Gastroesophageal sphincter (tissue), 4 donors: Measurements from ENCODE around the gene TAGLN2. TPM values are rescaled to one million over a fixed set of nuclear protein-coding genes. Genes with fewer than 3 reads are reported as not detected.

ENCODE experiments used
- ATAC-seq: fragments of 150-250 bp; one replicate; pipeline ENCODE4 v1.9.1; 2016; ENCODE audit warnings: mild to moderate bottlenecking, moderate library complexity
- H3K27ac ChIP-seq, 4 donors: fragments of 200-600 bp; sonication (generic) in 3 of 4; 1 replicate in 3 of 4; 2 replicates in 1 of 4; pipeline ENCODE4 v1.5.1; 2016 to 2019
- H3K27me3 ChIP-seq: fragments of 200-600 bp; sonication (generic); one replicate; pipeline ENCODE4 v1.5.1; 2019
- H3K36me3 ChIP-seq, 2 donors: fragments of 200-600 bp; sonication (generic); one replicate each; pipeline ENCODE4 v1.5.1; 2019; ENCODE audit warnings: control low read depth in 1 of 2
- H3K4me1 ChIP-seq, 3 donors: fragments of 200-600 bp; sonication (generic); 1 replicate in 2 of 3; 2 replicates in 1 of 3; pipeline ENCODE4 v1.5.1; 2016 to 2019; ENCODE audit warnings: control low read depth in 2 of 3
- H3K4me3 ChIP-seq, 2 donors: fragments of 200-600 bp; sonication (generic); one replicate each; pipeline ENCODE4 v1.5.1; 2019; ENCODE audit warnings: mild to moderate bottlenecking in 1 of 2, moderate library complexity in 1 of 2
- H3K9me3 ChIP-seq, 3 donors: fragments of 200-600 bp; sonication (generic); one replicate each; pipeline ENCODE4 v1.5.1; 2017 to 2019; ENCODE audit warnings: control low read depth in 2 of 3
- EP300 ChIP-seq: sonication (generic); formaldehyde crosslinking; IDR thresholded peaks from one replicate; pipeline ENCODE4 v1.6.1; 2017; ENCODE audit warnings: antibody characterized with exemption, mild to moderate bottlenecking
- POLR2A ChIP-seq, 2 donors: fragments of 450-650 bp; IDR thresholded peaks; one replicate each; pipeline ENCODE4 v1.6.1; 2017; ENCODE audit warnings: antibody characterized with exemption in 2 of 2, mild to moderate bottlenecking in 2 of 2, moderate library complexity in 1 of 2
- POLR2AphosphoS5 ChIP-seq: sonication (generic); formaldehyde crosslinking; IDR thresholded peaks from one replicate; pipeline ENCODE4 v1.6.1; 2017; ENCODE audit warnings: antibody characterized with exemption
- WGBS, 2 donors: methylation state at CpG; one replicate each; pipeline ENCODE4 v1.1.5; 2018; ENCODE audit warnings: low coverage in 1 of 2; 5-methylcytosine and 5-hydroxymethylcytosine counted together
- total RNA-seq, 4 donors: library from RNA; depleted of rRNA; stranded (reverse); fragments of >200 nt; gene quantifications; one replicate each; pipeline ENCODE4 v1.1.0, GENCODE V29; 2016
- TF ChIP-seq, protein P1 (sequence below), 4 experiments: fragments of 200-600 bp in 2 of 4; fragments of 450-650 bp in 2 of 4; sonication (generic) in 1 of 4; IDR thresholded peaks; one replicate each; pipeline ENCODE4 v1.5.1; 2017 to 2019; ENCODE audit warnings: antibody characterized with exemption in 4 of 4, mild to moderate bottlenecking in 2 of 4, moderate library complexity in 2 of 4

Gene TAGLN2
- total RNA-seq, 4 donors from 2014 or later = 75.3 to 239 (median 217) TPM

DNA sequence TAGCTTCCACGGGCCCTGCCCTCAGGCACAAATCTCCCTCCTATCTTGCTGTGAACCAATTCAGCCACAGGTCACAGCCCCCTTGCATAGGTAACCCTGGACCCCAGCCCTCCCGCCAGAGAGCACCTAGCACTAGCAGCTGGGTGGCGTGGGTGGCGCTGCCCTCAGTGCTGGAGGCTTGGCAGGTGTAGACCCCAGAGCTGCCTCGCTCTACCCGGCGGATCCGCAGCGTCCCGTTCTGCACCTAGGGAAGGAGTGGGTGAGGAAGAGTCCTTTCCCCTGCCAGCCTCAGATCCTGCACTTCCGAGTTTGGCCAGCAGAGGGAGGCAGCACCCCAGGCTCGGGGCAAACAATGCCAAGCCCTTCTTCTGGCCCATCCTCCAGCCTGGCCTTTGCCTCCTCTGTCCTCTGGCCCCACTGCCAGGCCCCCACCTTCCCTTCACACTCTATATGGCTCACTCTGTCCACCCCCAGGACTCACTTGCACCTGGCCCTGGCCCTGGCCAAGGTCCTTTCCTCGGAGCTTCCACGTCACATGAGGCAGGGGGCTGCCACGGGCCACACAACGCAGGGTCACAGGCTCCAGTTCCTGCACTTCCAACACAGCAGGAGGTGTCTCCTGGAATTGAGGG is 11.1 kb upstream of the TAGLN2 start:
- WGBS, 2 donors = 5 to 26% methylated on average over 4 to 9 of the region's 16 CpGs
- H3K27me3 ChIP-seq = peaks cover 44% of the 10 kb centered on the region
- no peaks in the 10 kb centered on the region for H3K9me3 ChIP-seq
- TF ChIP-seq, protein P1, sequence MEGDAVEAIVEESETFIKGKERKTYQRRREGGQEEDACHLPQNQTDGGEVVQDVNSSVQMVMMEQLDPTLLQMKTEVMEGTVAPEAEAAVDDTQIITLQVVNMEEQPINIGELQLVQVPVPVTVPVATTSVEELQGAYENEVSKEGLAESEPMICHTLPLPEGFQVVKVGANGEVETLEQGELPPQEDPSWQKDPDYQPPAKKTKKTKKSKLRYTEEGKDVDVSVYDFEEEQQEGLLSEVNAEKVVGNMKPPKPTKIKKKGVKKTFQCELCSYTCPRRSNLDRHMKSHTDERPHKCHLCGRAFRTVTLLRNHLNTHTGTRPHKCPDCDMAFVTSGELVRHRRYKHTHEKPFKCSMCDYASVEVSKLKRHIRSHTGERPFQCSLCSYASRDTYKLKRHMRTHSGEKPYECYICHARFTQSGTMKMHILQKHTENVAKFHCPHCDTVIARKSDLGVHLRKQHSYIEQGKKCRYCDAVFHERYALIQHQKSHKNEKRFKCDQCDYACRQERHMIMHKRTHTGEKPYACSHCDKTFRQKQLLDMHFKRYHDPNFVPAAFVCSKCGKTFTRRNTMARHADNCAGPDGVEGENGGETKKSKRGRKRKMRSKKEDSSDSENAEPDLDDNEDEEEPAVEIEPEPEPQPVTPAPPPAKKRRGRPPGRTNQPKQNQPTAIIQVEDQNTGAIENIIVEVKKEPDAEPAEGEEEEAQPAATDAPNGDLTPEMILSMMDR (IDR thresholded peaks at IDR 0.05) = peak in 3 of 4 experiments; percentile 96 to 98 (median 98)
- no peak for TF ChIP-seq POLR2AphosphoS5
- peaks cover 0 to 12% (median 3%) of the 10 kb centered on the region in 3 donors for H3K4me1 ChIP-seq
- H3K4me3 ChIP-seq = no peak overlapping the region
- no peak overlapping the region for H3K27ac ChIP-seq
- peak; percentile 63 for ATAC-seq
- no peaks in the 10 kb centered on the region for H3K36me3 ChIP-seq

DNA sequence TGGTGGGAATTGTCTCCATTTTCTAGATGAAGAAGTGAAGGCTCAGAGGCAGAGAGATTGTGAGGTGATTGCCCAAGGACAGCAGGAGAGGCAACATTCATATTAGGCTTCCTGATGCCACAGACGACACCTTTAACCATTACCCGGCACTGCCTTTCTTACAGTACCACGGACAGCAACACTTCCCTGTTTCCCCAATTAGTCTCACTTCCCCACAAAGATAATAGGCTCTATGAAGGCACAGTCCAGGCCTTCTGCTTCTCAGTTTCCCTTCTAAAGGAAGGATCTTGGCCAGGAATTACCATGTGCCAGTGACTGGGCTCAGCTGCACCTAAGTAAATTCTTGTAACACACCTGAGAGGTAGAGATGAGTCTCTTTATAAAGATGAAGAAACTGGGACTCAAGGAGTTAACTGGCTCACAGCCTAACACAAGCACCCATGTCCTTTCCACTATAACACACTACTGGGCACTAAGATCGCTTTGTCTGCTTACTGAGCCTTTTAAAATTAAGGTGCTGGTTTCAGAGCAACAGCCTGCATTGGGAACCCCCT is 10.5 kb upstream of the TAGLN2 start:
- no peaks in the 10 kb centered on the region for H3K9me3 ChIP-seq
- ATAC-seq = no peak
- no peak for TF ChIP-seq EP300
- no peak for TF ChIP-seq POLR2AphosphoS5
- no peak for TF ChIP-seq POLR2A (IDR thresholded peaks at IDR 0.05)
- TF ChIP-seq, protein P1 (IDR thresholded peaks at IDR 0.05) = no peak

DNA sequence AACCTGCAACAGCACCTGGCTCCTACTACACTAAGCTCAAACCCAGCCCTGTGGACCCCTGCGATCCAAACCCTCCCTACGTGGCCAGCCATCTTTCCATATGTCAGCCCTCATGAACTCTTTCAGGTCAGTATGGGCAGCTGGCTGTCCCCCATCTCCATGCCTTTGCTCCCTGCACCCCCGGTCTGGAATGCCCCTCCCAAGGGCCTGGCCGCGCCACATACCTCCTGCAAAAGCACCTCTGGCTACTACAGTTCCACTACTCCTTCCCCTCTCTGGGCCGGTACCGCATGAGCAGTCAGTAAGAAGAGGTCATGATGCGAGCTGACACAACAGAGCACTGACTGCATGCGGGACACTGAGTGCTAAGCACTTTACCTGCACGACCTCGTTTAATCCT is 10.0 kb upstream of the TAGLN2 start:
- Histone ChIP-seq H3K36me3 (no peaks in the 10 kb centered on the region), H3K4me3 (no peak overlapping the region), H3K27ac (no peak overlapping the region), H3K9me3 (no peaks in the 10 kb centered on the region), H3K27me3 (peaks cover 38% of the 10 kb centered on the region), H3K4me1 (peaks cover 0 to 12% (median 3%) of the 10 kb centered on the region in 3 donors)
- 81 to 90% methylated on average over 2 to 11 of the region's 11 CpGs for WGBS, 2 donors
- ATAC-seq = no peak
- TF ChIP-seq, protein P1 (IDR thresholded peaks at IDR 0.05) = no peak
- TF ChIP-seq POLR2AphosphoS5 (no peak), EP300 (no peak), POLR2A (IDR thresholded peaks at IDR 0.05) (no peak)

More for the DNA sequence above, 10.5 kb upstream of the TAGLN2 start:
- peaks cover 43% of the 10 kb centered on the region for H3K27me3 ChIP-seq
- H3K27ac ChIP-seq = no peak overlapping the region
- H3K36me3 ChIP-seq = no peaks in the 10 kb centered on the region
- no peak overlapping the region for H3K4me3 ChIP-seq
- 68 to 81% methylated on average over 3 to 4 of the region's 4 CpGs for WGBS, 2 donors
- peaks cover 0 to 12% (median 3%) of the 10 kb centered on the region in 3 donors for H3K4me1 ChIP-seq

DNA sequence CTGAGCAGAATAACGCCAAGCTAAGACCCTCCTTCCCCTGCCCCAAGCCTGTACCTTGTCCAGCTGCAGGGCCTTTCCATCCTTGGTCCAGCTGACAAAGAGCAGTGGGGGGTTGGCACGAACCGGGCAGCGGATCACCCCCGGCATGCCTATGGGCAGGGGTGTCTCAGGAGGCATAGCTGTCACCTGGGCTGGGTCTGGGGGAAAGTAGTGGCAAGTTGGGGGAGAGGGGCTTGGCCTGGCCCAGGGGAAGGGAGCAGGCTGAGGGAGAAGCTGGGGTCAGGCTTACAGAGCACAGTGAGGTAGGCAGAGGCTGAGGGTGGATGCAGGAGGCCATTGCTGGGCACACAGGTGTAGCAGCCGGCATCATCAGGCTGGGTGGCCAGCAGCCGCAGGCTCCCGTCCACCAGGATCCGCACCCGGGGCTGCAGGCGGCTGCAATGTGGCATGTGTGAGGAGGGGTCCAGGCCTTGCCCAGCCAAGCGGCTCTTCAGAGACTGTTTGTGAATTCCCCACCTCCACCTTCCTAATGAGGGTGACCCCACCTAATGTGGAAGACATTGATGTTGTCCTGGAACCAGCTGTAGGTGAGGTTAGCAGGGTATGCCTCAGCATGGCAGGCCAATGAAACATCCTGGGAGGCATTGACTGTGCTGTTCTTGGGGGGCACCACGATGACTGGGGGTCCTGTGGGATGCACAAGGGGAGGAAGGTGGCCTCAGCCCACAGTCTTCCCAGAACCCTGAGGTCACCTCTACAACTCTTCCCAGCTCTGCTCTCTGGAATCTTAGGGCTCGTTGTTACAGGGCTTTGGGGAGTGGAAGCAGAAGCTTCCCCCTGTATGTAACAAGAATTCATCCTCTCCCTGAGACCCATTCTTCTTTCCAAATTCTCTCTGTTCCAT is 9.1 kb upstream of the TAGLN2 start:
- no peaks in the 10 kb centered on the region for H3K36me3 ChIP-seq
- H3K4me1 ChIP-seq = peaks cover 0 to 12% (median 3%) of the 10 kb centered on the region in 3 donors
- H3K27me3 ChIP-seq = peaks cover 34% of the 10 kb centered on the region
- ATAC-seq = no peak
- no peaks in the 10 kb centered on the region for H3K9me3 ChIP-seq
- H3K4me3 ChIP-seq = no peak overlapping the region
- 79% methylated on average over 3 of the region's 14 CpGs for WGBS, 2 donors
- TF ChIP-seq EP300 (no peak), POLR2A (IDR thresholded peaks at IDR 0.05) (no peak)
- TF ChIP-seq, protein P1 (IDR thresholded peaks at IDR 0.05) = no peak
- H3K27ac ChIP-seq = no peak overlapping the region
